Measurements from ENCODE around the gene S100A11. TPM values are rescaled to one million over a fixed set of nuclear protein-coding genes. Genes with fewer than 3 reads are reported as not detected.

The S100A11 gene
- total RNA-seq, 2 donors from 2014 or later: 252 to 355 TPM

DNA sequence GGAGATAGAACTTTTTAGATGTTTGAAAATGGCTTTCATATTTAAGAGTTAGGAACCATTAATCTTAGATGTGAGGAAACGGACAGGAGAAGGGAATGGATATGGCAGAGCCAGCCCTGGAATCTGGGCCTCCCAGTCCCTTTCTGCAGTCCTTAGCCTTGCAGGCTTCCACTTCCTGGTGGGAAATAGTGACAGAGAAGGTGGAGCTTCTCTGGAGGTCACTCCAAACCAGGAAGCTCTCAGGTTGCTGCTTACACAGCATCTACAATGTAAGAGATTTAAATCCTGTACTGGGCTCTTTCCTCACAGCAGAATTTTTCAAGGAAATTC lies 2.5 kb downstream of the S100A11 start:
- DNase-seq (no peak), ATAC-seq (replicated peaks in 1 of 2) (no peak)
- H3K9me3 Mint-ChIP-seq: peaks cover 0 to 3% of the 10 kb centered on the region in 2 donors
- peak overlapping the region; percentile 96 to 99 for H3K4me3 Mint-ChIP-seq
- peaks cover 25 to 44% of the 10 kb centered on the region in 2 donors for H3K36me3 Mint-ChIP-seq (ENCODE audit: insufficient read depth in 2 of 2)
- peaks cover 53% of the 10 kb centered on the region for H3K4me1 Mint-ChIP-seq (ENCODE audit: low read depth)
- peak overlapping the region; percentile 99 for H3K27ac Mint-ChIP-seq
- H3K27me3 Mint-ChIP-seq (ENCODE audit: low read depth): no peaks in the 10 kb centered on the region

DNA sequence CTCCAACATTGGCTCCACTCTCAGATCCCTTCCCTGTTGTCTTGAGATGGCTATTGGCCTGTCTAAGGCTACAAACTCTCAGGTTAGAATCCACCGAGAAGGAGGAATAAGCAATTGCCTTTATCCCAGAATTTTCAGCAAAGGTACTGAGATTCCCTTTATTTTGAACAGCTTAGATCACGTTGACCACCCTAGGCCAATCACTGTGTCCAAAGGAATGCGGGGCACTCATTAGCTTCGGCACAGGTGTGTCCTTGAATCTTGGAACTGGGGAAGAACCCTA lies 6.9 kb downstream of the S100A11 start:
- no peak for DNase-seq
- Mint-ChIP-seq H3K36me3 (ENCODE audit: insufficient read depth in 2 of 2) (peaks cover 22 to 32% of the 10 kb centered on the region in 2 donors), H3K27me3 (ENCODE audit: low read depth) (no peaks in the 10 kb centered on the region), H3K9me3 (peaks cover 4 to 15% of the 10 kb centered on the region in 2 donors), H3K4me1 (ENCODE audit: low read depth) (peaks cover 56% of the 10 kb centered on the region), H3K4me3 (peak overlapping the region in 1 of 2 donors; percentile 12), H3K27ac (peak overlapping the region; percentile 10)
- no peak for ATAC-seq (replicated peaks in 1 of 2)

DNA sequence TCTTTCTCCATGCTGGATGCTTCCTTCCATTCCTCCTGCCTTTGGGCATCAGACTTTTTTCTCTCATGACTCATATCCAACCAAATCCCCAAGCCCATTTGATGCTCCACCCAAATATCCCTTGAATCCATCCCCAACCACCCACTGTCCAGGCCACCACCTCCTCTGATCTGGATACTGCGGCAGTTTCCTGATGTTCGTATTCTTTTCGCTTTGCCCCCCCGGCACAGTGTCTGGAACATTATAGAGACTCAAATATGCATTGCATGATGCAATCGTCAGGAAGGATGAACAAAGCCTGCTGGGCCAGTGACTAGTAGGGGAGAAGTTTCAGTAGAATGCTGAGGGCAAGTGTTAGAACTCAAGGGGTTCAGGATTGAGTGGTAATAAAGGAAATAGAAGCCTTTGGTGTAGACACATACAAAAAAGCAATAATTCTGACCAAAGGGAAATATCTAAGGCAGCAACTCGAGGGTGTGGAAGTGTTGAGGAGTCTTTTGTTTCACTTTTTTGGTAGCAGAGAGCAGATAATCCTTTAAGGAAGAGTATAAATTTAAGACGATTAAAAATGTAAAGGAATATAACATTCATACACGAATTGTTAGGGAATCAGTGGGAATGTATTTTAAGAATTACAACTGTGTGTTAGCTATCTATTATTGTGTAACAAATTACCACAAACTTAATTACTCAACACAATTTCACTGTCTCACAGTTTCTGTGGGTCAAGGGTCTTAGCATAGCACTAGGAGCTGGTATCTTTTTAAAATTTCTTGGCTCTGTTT lies 7.5 kb downstream of the S100A11 start:
- H3K36me3 Mint-ChIP-seq (ENCODE audit: insufficient read depth in 2 of 2): peaks cover 22 to 32% of the 10 kb centered on the region in 2 donors
- ATAC-seq (replicated peaks in 1 of 2) (peak; percentile 81 to 82), DNase-seq (peak; percentile 37 to 46)
- peaks cover 51% of the 10 kb centered on the region for H3K4me1 Mint-ChIP-seq (ENCODE audit: low read depth)
- peak overlapping the region; percentile 91 for H3K27ac Mint-ChIP-seq
- H3K9me3 Mint-ChIP-seq: peaks cover 4 to 15% of the 10 kb centered on the region in 2 donors
- peak overlapping the region; percentile 57 to 61 for H3K4me3 Mint-ChIP-seq
- H3K27me3 Mint-ChIP-seq (ENCODE audit: low read depth): no peaks in the 10 kb centered on the region

DNA sequence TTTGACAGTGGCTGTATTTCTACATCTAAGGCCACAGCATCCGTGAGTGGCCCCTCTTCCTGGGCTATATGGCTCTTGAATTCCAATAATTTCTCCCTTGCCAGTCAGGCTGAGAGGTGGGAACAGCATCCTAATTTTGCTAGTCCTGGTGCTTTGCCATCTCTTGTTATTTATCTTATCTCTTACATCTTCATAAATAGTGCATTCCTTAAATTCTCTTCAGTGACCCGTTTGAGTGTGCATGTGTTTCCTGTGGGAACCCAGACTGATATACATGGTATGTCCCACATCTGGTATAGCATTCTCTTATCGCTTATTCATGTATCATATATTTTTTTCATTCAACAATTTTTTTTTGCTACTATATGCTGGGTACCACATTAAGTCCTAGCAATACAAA lies 9.9 kb downstream of the S100A11 start:
- H3K4me1 Mint-ChIP-seq (ENCODE audit: low read depth): peaks cover 31% of the 10 kb centered on the region
- peaks cover 16% of the 10 kb centered on the region in 2 donors for H3K36me3 Mint-ChIP-seq (ENCODE audit: insufficient read depth in 2 of 2)
- H3K27ac Mint-ChIP-seq: peak overlapping the region; percentile 58
- H3K9me3 Mint-ChIP-seq: peaks cover 4 to 15% of the 10 kb centered on the region in 2 donors
- no peaks in the 10 kb centered on the region for H3K27me3 Mint-ChIP-seq (ENCODE audit: low read depth)
- H3K4me3 Mint-ChIP-seq: no peak overlapping the region
- ATAC-seq (replicated peaks in 1 of 2) (no peak), DNase-seq (no peak)

DNA sequence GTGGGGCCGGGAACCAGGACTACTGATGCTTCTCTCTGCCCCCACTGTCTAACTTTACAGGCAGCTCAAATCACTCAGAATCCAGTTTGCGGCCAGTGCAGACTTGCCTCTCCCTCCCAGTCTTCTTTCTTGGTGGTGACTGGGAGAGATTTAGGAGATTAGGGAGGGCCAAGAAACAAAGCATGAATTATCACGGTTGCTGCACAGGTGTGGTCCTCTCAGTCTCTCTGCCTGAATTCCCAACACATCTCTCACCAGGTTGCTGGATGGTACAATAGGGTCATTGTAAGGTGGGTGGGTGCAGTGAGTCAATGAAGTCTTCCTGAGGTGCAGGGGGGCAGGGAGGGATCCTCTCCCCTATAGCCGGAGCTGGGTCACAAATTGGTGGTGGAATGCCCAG lies 12.6 kb downstream of the S100A11 start:
- no peak overlapping the region for H3K4me3 Mint-ChIP-seq

DNA sequence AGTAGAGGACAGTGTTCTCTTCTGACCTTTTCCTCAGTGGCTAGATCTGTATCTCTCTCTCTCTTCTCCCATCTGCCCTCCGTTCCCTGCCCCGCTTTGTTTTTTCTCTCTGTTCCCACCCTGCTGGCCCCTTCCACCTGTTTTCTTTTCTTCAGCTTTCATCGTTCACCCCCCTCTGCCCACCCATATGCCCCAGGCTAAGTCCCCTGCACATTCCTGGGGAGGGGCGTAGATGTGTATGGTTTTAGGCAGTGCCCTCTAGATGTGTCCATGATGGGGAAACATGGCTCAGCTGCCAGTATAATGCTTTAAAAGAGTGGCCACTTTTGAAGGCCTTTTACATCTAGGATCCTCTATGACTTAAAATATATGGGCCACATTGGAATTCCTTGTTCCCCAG lies 13.6 kb downstream of the S100A11 start:
- H3K27ac Mint-ChIP-seq: no peak overlapping the region
- H3K9me3 Mint-ChIP-seq: peaks cover 2 to 4% of the 10 kb centered on the region in 2 donors
- no peak overlapping the region for H3K4me3 Mint-ChIP-seq
- DNase-seq: no peak
- no peaks in the 10 kb centered on the region for H3K27me3 Mint-ChIP-seq (ENCODE audit: low read depth)
- H3K4me1 Mint-ChIP-seq (ENCODE audit: low read depth): peaks cover 4% of the 10 kb centered on the region
- ATAC-seq (replicated peaks in 1 of 2): no peak
- no peaks in the 10 kb centered on the region for H3K36me3 Mint-ChIP-seq (ENCODE audit: insufficient read depth in 2 of 2)

More for the DNA sequence above, 12.6 kb downstream of the S100A11 start:
- no peak for ATAC-seq (replicated peaks in 1 of 2)
- H3K4me1 Mint-ChIP-seq (ENCODE audit: low read depth): peaks cover 13% of the 10 kb centered on the region
- H3K36me3 Mint-ChIP-seq (ENCODE audit: insufficient read depth in 2 of 2): peaks cover under 1 to 6% of the 10 kb centered on the region in 2 donors
- DNase-seq: no peak
- H3K27me3 Mint-ChIP-seq (ENCODE audit: low read depth): no peaks in the 10 kb centered on the region
- no peak overlapping the region for H3K27ac Mint-ChIP-seq
- peaks cover 4 to 11% of the 10 kb centered on the region in 2 donors for H3K9me3 Mint-ChIP-seq

DNA sequence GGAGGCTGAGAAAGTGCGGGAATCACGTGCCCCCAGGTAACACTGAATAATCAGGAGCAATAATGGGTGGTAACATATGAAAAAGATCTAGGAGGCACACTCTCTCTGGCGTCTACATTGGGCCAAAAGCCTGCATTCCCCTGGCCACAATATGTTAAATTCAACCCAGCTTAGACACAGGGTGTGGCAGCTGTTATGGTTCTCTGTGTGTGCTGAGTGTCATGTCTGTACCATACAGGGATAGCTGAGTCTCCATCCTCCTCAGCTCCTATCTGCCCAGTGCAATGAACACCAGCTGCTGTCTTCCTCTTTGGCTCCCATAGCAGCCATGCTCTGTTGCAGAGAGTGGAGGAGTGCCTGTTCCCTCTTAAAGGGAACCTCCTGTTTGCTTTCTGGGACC lies 14.3 kb downstream of the S100A11 start:
- DNase-seq (no peak), ATAC-seq (replicated peaks in 1 of 2) (no peak)
- Mint-ChIP-seq H3K27ac (no peak overlapping the region), H3K9me3 (peaks cover 2 to 3% of the 10 kb centered on the region in 2 donors), H3K4me3 (no peak overlapping the region), H3K27me3 (ENCODE audit: low read depth) (peaks cover 4% of the 10 kb centered on the region), H3K4me1 (ENCODE audit: low read depth) (peaks cover 3% of the 10 kb centered on the region), H3K36me3 (ENCODE audit: insufficient read depth in 2 of 2) (no peaks in the 10 kb centered on the region)

DNA sequence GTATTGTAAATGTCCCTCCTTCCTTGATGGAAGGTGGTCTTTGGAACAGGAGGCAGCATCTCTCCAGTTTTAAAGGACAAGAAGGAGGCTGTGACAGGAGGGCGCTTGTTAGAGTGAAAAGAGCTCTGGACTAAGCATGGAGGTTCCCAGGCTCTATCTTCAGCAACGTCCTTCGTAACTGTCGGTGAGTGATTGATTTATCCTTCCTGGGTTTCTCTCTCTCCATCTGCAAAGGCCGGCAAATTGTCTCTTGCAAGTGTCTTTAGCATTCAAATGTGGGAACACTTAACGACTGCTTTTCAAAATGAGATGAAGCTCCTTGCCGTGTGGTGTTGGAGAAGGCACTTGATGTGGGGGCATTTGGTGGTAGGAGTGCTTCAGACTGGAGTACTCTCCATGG lies 15.2 kb downstream of the S100A11 start:
- Mint-ChIP-seq H3K9me3 (no peaks in the 10 kb centered on the region), H3K4me3 (no peak overlapping the region), H3K4me1 (ENCODE audit: low read depth) (no peaks in the 10 kb centered on the region), H3K36me3 (ENCODE audit: insufficient read depth in 2 of 2) (no peaks in the 10 kb centered on the region), H3K27ac (no peak overlapping the region), H3K27me3 (ENCODE audit: low read depth) (peaks cover 11% of the 10 kb centered on the region)
- no peak for ATAC-seq (replicated peaks in 1 of 2)
- no peak for DNase-seq

DNA sequence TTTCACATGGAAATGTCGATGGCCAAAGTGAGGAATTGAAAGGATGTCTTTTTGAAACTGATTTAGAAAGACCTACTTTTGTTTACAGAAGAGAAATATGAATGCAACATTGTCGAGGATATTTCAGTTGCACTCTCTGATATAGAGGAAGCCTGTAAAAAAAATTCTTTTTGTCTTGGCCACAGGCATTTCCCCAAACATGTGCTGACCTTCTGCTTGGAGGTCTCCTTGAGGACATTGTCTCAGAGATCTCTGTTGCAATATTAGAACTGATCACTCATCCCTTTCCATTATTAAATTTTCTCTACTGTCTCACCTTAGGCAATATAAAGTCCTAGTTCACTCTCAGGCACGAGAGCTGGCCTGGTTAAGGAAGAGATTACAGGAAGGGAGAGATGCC lies 16.0 kb downstream of the S100A11 start:
- peaks cover 14% of the 10 kb centered on the region for H3K27me3 Mint-ChIP-seq (ENCODE audit: low read depth)
- ATAC-seq (replicated peaks in 1 of 2): no peak
- H3K27ac Mint-ChIP-seq: no peak overlapping the region
- no peaks in the 10 kb centered on the region for H3K36me3 Mint-ChIP-seq (ENCODE audit: insufficient read depth in 2 of 2)
- no peaks in the 10 kb centered on the region for H3K9me3 Mint-ChIP-seq
- H3K4me1 Mint-ChIP-seq (ENCODE audit: low read depth): no peaks in the 10 kb centered on the region
- no peak overlapping the region for H3K4me3 Mint-ChIP-seq
- DNase-seq: no peak

DNA sequence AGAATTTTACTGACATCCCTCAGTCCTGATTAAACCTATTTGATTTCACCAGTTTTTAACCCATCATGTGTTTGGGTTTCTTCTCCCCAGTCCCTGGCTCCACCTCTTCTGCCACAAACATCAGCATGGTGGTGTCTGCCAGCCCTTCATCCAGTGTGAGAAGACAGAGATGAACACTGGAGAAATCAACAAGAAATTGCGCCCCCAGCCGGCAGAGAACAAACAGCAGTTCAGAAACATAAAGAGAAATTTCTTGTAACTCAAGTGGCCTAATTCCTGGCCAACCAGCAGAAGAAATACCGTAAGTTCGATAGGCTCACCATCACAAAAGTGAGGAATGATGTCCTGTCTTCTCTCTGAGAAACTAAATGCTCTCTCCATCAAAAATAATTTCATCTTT lies 18.3 kb downstream of the S100A11 start:
- no peak overlapping the region for H3K4me3 Mint-ChIP-seq
- H3K4me1 Mint-ChIP-seq (ENCODE audit: low read depth): peaks cover 9% of the 10 kb centered on the region
- no peaks in the 10 kb centered on the region for H3K36me3 Mint-ChIP-seq (ENCODE audit: insufficient read depth in 2 of 2)
- DNase-seq (peak; percentile 44 to 47), ATAC-seq (replicated peaks in 1 of 2) (no peak)
- no peak overlapping the region for H3K27ac Mint-ChIP-seq
- H3K9me3 Mint-ChIP-seq: no peaks in the 10 kb centered on the region
- peaks cover 34% of the 10 kb centered on the region for H3K27me3 Mint-ChIP-seq (ENCODE audit: low read depth)

DNA sequence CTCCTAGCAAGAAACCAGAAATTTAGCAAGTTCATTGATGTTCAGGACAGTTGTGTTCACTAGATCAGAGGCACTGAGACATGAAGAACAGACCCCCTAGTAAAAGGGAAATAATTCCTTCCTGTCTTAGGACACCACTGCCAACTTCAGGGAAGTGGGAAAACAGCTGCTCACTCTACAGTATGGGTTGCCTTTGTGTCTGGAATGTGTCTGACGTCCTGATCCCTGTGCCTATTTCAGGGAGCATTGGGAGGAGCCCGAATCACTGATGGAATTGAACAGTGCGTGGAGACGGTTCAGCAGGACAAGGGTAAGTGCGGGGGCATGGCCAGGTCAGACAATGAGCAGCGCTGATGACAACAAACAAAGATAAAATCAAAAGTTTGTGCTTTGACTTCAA lies 21.0 kb downstream of the S100A11 start:
- Mint-ChIP-seq H3K4me1 (ENCODE audit: low read depth) (peaks cover 10% of the 10 kb centered on the region), H3K27me3 (ENCODE audit: low read depth) (peaks cover 34% of the 10 kb centered on the region), H3K4me3 (no peak overlapping the region), H3K27ac (no peak overlapping the region), H3K9me3 (no peaks in the 10 kb centered on the region), H3K36me3 (ENCODE audit: insufficient read depth in 2 of 2) (no peaks in the 10 kb centered on the region)
- no peak for DNase-seq
- no peak for ATAC-seq (replicated peaks in 1 of 2)

DNA sequence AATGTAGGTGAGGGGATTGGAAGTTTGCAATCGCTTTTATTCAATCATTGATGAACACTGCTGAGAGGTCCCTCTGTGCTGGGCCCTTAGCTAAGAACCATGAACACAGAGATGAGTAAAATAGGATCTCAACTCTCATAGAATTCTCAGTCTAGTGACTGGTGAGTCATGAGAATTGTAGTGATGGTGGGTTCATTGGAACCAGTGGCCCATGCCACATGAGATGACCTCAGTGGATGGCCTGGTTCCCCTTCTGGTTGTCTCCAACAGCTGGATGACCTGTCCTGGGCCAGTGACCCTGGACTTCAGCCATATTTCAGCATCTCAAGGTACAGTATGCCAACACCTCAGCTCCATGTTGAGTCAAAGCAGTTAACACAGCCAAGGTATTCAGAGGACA lies 21.9 kb downstream of the S100A11 start:
- Mint-ChIP-seq H3K27ac (no peak overlapping the region), H3K4me1 (ENCODE audit: low read depth) (peaks cover 10% of the 10 kb centered on the region), H3K9me3 (no peaks in the 10 kb centered on the region), H3K4me3 (no peak overlapping the region), H3K27me3 (ENCODE audit: low read depth) (peaks cover 34% of the 10 kb centered on the region), H3K36me3 (ENCODE audit: insufficient read depth in 2 of 2) (no peaks in the 10 kb centered on the region)
- no peak for DNase-seq
- ATAC-seq (replicated peaks in 1 of 2): peak; percentile 47 to 69

DNA sequence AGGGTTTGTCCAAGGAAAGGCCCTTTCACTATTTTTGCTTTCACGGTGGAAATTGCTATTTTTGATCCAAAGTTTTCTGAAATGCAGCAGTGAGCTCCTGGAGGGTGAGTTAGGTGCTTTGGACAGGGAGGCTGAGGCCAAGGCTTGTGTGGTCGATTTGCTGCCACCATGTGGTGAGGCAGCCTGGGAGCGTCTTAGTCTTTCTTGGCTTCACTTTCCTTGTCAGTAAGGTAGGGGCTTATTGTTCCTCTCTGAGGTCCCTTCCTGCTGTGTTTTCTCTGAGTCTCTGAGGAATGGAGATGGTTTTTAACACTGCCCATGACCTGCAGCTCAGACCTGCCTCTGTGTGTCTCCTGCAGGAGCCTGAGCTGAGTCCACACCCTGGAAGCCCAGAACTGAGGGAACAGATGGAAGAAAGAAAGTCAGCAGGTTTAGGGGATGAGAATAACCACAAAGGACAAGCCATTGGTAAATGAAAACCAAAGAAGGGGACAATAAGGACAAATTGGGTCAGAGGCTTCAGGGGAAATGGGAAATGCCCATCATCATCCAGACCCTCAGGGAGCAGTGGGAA lies 23.1 kb downstream of the S100A11 start:
- H3K36me3 Mint-ChIP-seq (ENCODE audit: insufficient read depth in 2 of 2): no peaks in the 10 kb centered on the region
- H3K27ac Mint-ChIP-seq: peak overlapping the region; percentile 8
- ATAC-seq (replicated peaks in 1 of 2): no peak
- peak overlapping the region in 1 of 2 donors; percentile 30 for H3K4me3 Mint-ChIP-seq
- peak; percentile 51 for DNase-seq
- H3K4me1 Mint-ChIP-seq (ENCODE audit: low read depth): peaks cover 10% of the 10 kb centered on the region
- H3K9me3 Mint-ChIP-seq: no peaks in the 10 kb centered on the region
- peaks cover 44% of the 10 kb centered on the region for H3K27me3 Mint-ChIP-seq (ENCODE audit: low read depth)

DNA sequence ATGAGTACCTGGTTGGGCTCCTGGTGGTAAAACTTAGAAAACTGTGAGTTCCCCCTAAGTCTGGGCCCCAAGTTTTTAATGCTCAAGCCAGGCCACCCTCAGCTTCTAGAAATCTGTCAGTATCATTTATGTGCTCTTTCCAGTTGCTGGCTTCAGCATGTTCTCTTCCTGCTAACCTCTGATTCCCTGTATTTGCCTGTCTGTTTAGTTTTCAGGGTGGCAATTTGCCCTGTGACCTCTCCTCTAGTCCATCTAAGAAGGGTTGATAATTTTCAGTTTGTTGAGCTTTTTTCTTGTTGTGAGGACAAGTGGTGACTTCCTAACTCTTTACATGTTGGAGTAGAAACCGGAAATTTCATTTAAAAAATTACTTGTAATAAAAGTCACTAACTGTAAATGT lies 27.1 kb downstream of the S100A11 start:
- DNase-seq (no peak), ATAC-seq (replicated peaks in 1 of 2) (no peak)
- H3K9me3 Mint-ChIP-seq: no peaks in the 10 kb centered on the region
- peaks cover 19% of the 10 kb centered on the region for H3K4me1 Mint-ChIP-seq (ENCODE audit: low read depth)
- no peaks in the 10 kb centered on the region for H3K36me3 Mint-ChIP-seq (ENCODE audit: insufficient read depth in 2 of 2)
- no peak overlapping the region for H3K4me3 Mint-ChIP-seq
- peaks cover 38% of the 10 kb centered on the region for H3K27me3 Mint-ChIP-seq (ENCODE audit: low read depth)
- H3K27ac Mint-ChIP-seq: no peak overlapping the region
